HFFc6 (cell line): ENCODE measurements around the gene TTC23. TPM values are rescaled to one million over a fixed set of nuclear protein-coding genes. Genes with fewer than 3 reads are reported as not detected.

Experiments
- DNase-seq: peaks from one replicate; pipeline ENCODE4 v3.0.0-alpha.2; 2018
- H3K27ac Mint-ChIP-seq: 2 replicates; pipeline ENCODE4 v1.8.0; 2020; ENCODE audit warnings: mild to moderate bottlenecking, mixed read lengths
- H3K27me3 Mint-ChIP-seq: 2 replicates; pipeline ENCODE4 v1.8.0; 2021; ENCODE audit warnings: mild to moderate bottlenecking, moderate library complexity, mixed read lengths; ENCODE audit not compliant: insufficient read depth
- H3K36me3 Mint-ChIP-seq: 2 replicates; pipeline ENCODE4 v1.8.0; 2021; ENCODE audit warnings: low read depth, mixed read lengths
- H3K4me1 Mint-ChIP-seq: 2 replicates; pipeline ENCODE4 v1.8.0; 2020; ENCODE audit warnings: low read depth, mixed read lengths
- H3K4me3 Mint-ChIP-seq: 2 replicates; pipeline ENCODE4 v1.8.0; 2020; ENCODE audit warnings: mild to moderate bottlenecking, moderate library complexity, mixed read lengths
- H3K9me3 Mint-ChIP-seq: 2 replicates; pipeline ENCODE4 v1.8.0; 2020; ENCODE audit warnings: mild to moderate bottlenecking, mixed read lengths
- CTCF ChIP-seq: fragments of 200-600 bp; sonication (generic); IDR thresholded peaks from 2 replicates; pipeline ENCODE4 v1.5.0; 2021; ENCODE audit warnings: antibody characterized with exemption, mild to moderate bottlenecking
- total RNA-seq, 6 experiments: library from RNA; stranded (reverse); fragmentation: NEBNext Ultra II Directional; extraction: Animal tissue kit (Norgen Biotek cat#: 25700); gene quantifications; 2 replicates in 1 of 6; 3 replicates in 5 of 6; pipeline ENCODE4 v1.2.3, GENCODE V29; 2021

Gene TTC23
- total RNA-seq, 6 experiments from 2014 or later = 11.9 to 17.4 (median 15.0) TPM

GRCh38 chr15:99257107-99257750 is 7.8 kb upstream of the TTC23 start:
- peaks cover 29% of the 10 kb centered on the region for H3K4me1 Mint-ChIP-seq
- no peak for DNase-seq
- no peak overlapping the region for H3K27ac Mint-ChIP-seq
- no peaks in the 10 kb centered on the region for H3K27me3 Mint-ChIP-seq
- no peak overlapping the region for H3K4me3 Mint-ChIP-seq
- peaks cover 22% of the 10 kb centered on the region for H3K36me3 Mint-ChIP-seq
- TF ChIP-seq CTCF = no peak
- H3K9me3 Mint-ChIP-seq = no peaks in the 10 kb centered on the region

- no peaks in the 10 kb centered on the region for H3K9me3 Mint-ChIP-seq
- peaks cover 14% of the 10 kb centered on the region for H3K36me3 Mint-ChIP-seq
- peak overlapping the region; percentile 69 for H3K27ac Mint-ChIP-seq
- H3K27me3 Mint-ChIP-seq = no peaks in the 10 kb centered on the region
- TF ChIP-seq CTCF = peak; percentile 54
- H3K4me1 Mint-ChIP-seq = peaks cover 35% of the 10 kb centered on the region
- peak; percentile 84 for DNase-seq
- peak overlapping the region; percentile 76 for H3K4me3 Mint-ChIP-seq
Observed at GRCh38 chr15:99253381-99254090, 4.2 kb upstream of the TTC23 start.

- peak overlapping the region; percentile 90; the same call in 1 of the 2 replicates for H3K4me3 Mint-ChIP-seq
- no peaks in the 10 kb centered on the region for H3K27me3 Mint-ChIP-seq
- H3K4me1 Mint-ChIP-seq = peaks cover 39% of the 10 kb centered on the region
- DNase-seq = no peak
- peaks cover 4% of the 10 kb centered on the region for H3K36me3 Mint-ChIP-seq
- no peak overlapping the region for H3K27ac Mint-ChIP-seq
- TF ChIP-seq CTCF = no peak
- no peaks in the 10 kb centered on the region for H3K9me3 Mint-ChIP-seq
Observed at GRCh38 chr15:99252326-99252725, 2.9 kb upstream of the TTC23 start.

- Mint-ChIP-seq H3K27ac (peak within 1 kb of the TSS; percentile 51), H3K4me3 (peak within 1 kb of the TSS; percentile 90; the same call in 1 of the 2 replicates), H3K27me3 (no peaks in the 10 kb centered on the region)
Observed at GRCh38 chr15:99250857-99251841, 1.8 kb upstream of the TTC23 start, which contains the start of gene LRRC28. TSS of gene LRRC28 (plus strand) at chr15:99251481. CDS start at chr15:99255958, 4,477 bp downstream.

More at GRCh38 chr15:99250857-99251841, 1.8 kb upstream of the TTC23 start, which contains the start of gene LRRC28:
- no peak for TF ChIP-seq CTCF
- peaks cover 46% of the 10 kb centered on the region for H3K4me1 Mint-ChIP-seq
- peak; percentile 98 for DNase-seq
- H3K36me3 Mint-ChIP-seq = no peaks in the 10 kb centered on the region
- H3K9me3 Mint-ChIP-seq = no peaks in the 10 kb centered on the region
